HFFc6 (cell line): Measurements from ENCODE around the gene CXXC5. TPM values are rescaled to one million over a fixed set of nuclear protein-coding genes. Genes with fewer than 3 reads are reported as not detected.
"Not testable (repeated sequence)": the region's sequence is repeated elsewhere in the genome, so short reads cannot be mapped to it uniquely, and the experiment has no call there.

Source experiments
- DNase-seq: peaks from one replicate; pipeline ENCODE4 v3.0.0-alpha.2; 2018
- H3K27ac Mint-ChIP-seq: 2 replicates; pipeline ENCODE4 v1.8.0; 2020; ENCODE audit warnings: mild to moderate bottlenecking, mixed read lengths
- H3K27me3 Mint-ChIP-seq: 2 replicates; pipeline ENCODE4 v1.8.0; 2021; ENCODE audit warnings: mild to moderate bottlenecking, moderate library complexity, mixed read lengths; ENCODE audit not compliant: insufficient read depth
- H3K36me3 Mint-ChIP-seq: 2 replicates; pipeline ENCODE4 v1.8.0; 2021; ENCODE audit warnings: low read depth, mixed read lengths
- H3K4me1 Mint-ChIP-seq: 2 replicates; pipeline ENCODE4 v1.8.0; 2020; ENCODE audit warnings: low read depth, mixed read lengths
- H3K4me3 Mint-ChIP-seq: 2 replicates; pipeline ENCODE4 v1.8.0; 2020; ENCODE audit warnings: mild to moderate bottlenecking, moderate library complexity, mixed read lengths
- H3K9me3 Mint-ChIP-seq: 2 replicates; pipeline ENCODE4 v1.8.0; 2020; ENCODE audit warnings: mild to moderate bottlenecking, mixed read lengths
- total RNA-seq, 6 experiments: library from RNA; stranded (reverse); fragmentation: NEBNext Ultra II Directional; extraction: Animal tissue kit (Norgen Biotek cat#: 25700); gene quantifications; 2 replicates in 1 of 6; 3 replicates in 5 of 6; pipeline ENCODE4 v1.2.3, GENCODE V29; 2021
- TF ChIP-seq, protein P1 (sequence below): fragments of 200-600 bp; sonication (generic); IDR thresholded peaks from 2 replicates; pipeline ENCODE4 v1.5.0; 2021; ENCODE audit warnings: antibody characterized with exemption, mild to moderate bottlenecking

The CXXC5 gene
- total RNA-seq, 6 experiments from 2014 or later = 46.4 to 58.5 (median 49.2) TPM

DNA sequence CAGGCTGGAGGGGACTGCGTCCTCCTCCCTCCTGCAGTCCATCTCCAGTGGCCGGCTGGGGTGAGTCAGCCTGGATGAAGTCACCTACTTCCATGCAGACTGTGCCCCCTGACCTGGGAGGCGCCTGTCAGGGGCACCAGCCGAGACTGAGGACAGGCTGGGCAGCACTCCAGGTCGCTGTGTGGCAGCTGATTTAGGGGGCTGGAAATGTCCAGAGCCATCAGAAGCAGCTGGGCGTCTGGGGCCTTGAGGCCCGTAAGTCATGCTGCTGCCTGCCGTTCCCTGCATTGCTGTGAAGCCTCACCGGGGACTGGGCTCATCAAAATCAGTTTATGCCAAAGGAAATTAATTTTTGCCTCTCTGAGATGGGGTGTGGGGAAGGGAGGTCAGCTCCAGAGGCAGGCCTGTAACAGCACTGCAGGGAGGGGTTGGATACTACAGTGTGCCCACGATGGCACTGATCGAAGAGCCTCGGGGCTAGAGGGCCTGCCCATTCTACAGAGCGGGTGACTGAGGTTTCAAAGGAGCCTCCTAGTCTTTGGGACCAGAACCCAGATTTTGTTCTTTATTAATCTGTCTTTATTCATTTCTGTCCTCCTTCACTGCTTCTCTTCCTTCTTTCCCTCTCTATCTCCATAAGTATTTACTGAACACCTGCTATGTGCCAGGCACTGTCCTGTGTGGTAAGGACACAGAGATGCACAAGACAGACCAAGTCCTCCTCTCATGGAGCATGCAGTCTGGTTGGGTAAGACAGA, 77.1 kb downstream of the CXXC5 start:
- Mint-ChIP-seq H3K36me3 (peaks cover 5% of the 10 kb centered on the region; the same call in 1 of the 2 replicates), H3K27ac (peak overlapping the region; percentile 72), H3K4me1 (peaks cover 21% of the 10 kb centered on the region), H3K4me3 (peak overlapping the region; percentile 36; the same call in 1 of the 2 replicates), H3K9me3 (peaks cover 6% of the 10 kb centered on the region; the same call in 1 of the 2 replicates), H3K27me3 (peaks cover 2% of the 10 kb centered on the region; the same call in 1 of the 2 replicates)
- TF ChIP-seq, protein P1, sequence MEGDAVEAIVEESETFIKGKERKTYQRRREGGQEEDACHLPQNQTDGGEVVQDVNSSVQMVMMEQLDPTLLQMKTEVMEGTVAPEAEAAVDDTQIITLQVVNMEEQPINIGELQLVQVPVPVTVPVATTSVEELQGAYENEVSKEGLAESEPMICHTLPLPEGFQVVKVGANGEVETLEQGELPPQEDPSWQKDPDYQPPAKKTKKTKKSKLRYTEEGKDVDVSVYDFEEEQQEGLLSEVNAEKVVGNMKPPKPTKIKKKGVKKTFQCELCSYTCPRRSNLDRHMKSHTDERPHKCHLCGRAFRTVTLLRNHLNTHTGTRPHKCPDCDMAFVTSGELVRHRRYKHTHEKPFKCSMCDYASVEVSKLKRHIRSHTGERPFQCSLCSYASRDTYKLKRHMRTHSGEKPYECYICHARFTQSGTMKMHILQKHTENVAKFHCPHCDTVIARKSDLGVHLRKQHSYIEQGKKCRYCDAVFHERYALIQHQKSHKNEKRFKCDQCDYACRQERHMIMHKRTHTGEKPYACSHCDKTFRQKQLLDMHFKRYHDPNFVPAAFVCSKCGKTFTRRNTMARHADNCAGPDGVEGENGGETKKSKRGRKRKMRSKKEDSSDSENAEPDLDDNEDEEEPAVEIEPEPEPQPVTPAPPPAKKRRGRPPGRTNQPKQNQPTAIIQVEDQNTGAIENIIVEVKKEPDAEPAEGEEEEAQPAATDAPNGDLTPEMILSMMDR = no peak
- DNase-seq = peak; percentile 87

DNA sequence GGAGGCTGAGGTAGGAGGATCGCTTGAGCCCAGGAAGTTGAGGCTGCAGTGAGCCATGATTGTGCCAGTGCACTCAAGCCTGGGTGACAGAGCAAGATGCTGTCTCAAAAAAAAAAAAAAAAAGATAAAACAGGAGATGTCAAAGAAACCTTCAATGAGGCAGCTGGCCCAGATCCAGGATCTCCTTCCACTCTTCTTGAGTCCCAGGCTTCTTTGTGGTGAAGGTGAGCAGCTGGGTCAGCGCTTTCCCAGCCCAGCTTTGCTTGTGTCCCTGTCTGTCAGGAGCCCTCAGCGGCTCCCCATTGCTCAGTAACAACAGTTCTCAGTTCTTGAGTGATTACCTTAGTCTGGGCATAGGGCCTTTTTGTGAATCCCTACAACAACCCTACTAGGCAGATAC, 78.1 kb downstream of the CXXC5 start:
- TF ChIP-seq, protein P1 = no peak
- Mint-ChIP-seq H3K27ac (no peak overlapping the region), H3K9me3 (no peaks in the 10 kb centered on the region), H3K36me3 (no peaks in the 10 kb centered on the region), H3K4me3 (no peak overlapping the region), H3K27me3 (no peaks in the 10 kb centered on the region), H3K4me1 (peaks cover 21% of the 10 kb centered on the region)
- no peak for DNase-seq

DNA sequence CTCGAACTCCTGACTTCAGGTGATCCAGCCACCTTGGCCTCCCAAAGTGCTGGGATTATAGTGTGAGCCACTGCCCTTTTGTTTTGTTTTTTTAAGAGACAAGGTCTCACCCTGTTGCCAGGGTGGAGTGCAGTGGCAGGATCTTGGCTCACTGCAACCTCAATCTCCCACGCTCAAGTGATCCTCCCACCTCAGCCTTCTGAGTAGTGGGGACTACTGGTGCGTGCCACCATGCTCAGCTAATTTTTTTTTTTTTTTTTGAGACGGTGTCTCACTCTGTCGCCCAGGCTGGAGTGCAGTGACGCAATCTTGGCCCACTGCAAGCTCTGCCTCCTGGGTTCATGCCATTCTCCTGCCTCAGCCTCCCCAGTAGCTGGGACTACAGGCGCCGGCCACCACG, 79.5 kb downstream of the CXXC5 start:
- not testable (repeated sequence) for H3K27ac Mint-ChIP-seq, H3K4me3 Mint-ChIP-seq, H3K27me3 Mint-ChIP-seq, H3K36me3 Mint-ChIP-seq, DNase-seq, H3K9me3 Mint-ChIP-seq
- H3K4me1 Mint-ChIP-seq = peaks cover 21% of the 10 kb centered on the region

GRCh38 chr5:139731281-139731680, 83.1 kb downstream of the CXXC5 start:
- Mint-ChIP-seq H3K4me1 (no peaks in the 10 kb centered on the region), H3K36me3 (no peaks in the 10 kb centered on the region), H3K27ac (no peak overlapping the region), H3K9me3 (no peaks in the 10 kb centered on the region), H3K4me3 (no peak overlapping the region), H3K27me3 (peaks cover 3% of the 10 kb centered on the region)
- TF ChIP-seq, protein P1 = no peak
- no peak for DNase-seq

GRCh38 chr5:139732019-139732418, 83.9 kb downstream of the CXXC5 start:
- peaks cover 3% of the 10 kb centered on the region for H3K27me3 Mint-ChIP-seq
- H3K9me3 Mint-ChIP-seq = no peaks in the 10 kb centered on the region
- no peaks in the 10 kb centered on the region for H3K36me3 Mint-ChIP-seq
- no peak for DNase-seq
- H3K4me1 Mint-ChIP-seq = no peaks in the 10 kb centered on the region
- no peak overlapping the region for H3K4me3 Mint-ChIP-seq
- H3K27ac Mint-ChIP-seq = no peak overlapping the region
- TF ChIP-seq, protein P1 = no peak

DNA sequence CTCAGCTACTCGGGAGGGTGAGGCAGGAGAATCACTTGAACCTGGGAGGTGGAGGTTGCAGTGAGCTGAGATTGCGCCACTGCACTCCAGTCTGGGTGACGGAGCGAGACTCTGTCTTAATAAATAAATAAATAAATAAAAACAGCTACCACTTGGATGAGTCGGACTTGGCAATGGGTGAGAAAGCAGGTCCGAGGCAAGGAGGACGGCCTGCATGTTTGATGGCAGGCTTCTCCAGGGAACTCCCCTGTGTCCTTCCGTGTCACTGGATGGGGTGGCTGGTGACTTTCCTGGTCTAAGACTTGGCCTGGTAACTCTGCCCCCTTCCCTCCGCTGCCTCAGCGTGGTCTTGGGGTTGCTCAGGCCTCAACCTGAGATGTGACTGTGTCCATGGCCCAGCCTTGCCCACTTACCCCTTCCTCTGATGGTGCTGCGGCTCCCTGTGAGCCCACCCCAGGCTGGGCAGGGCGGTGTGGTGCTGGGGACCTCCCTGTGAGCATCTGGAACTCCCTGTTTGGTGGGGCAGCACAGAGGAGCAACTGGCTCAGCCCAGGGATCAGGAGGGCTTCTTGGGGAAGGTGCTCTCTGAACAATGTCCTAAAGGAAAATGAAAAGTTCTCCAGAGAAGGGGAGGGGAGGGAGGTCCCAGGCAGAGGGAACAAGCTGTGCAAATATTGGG, 85.0 kb downstream of the CXXC5 start:
- Mint-ChIP-seq H3K9me3 (no peaks in the 10 kb centered on the region), H3K27me3 (peaks cover 4% of the 10 kb centered on the region), H3K36me3 (no peaks in the 10 kb centered on the region), H3K4me3 (no peak overlapping the region), H3K4me1 (no peaks in the 10 kb centered on the region), H3K27ac (no peak overlapping the region)
- TF ChIP-seq, protein P1 = no peak
- DNase-seq = no peak
